ACHN (cell line): ENCODE measurements around the gene NPAS3.

Experiments used
- DNase-seq: peaks from one replicate; pipeline ENCODE4 v3.0.0-alpha.2; 2015
- in situ Hi-C: cut with HindIII; loops from 2 replicates; pipeline ENCODE4 v1.10.0; 2017; ENCODE audit warnings: low sequenced_read_pairs, low pct_ligation_motif_present, low pct_unique_long_range_greater_than_20kb

The NPAS3 gene

GRCh38 chr14:33837943-33838683 is 899.4 kb downstream of the NPAS3 start:
- no peak for DNase-seq
- in situ Hi-C loops, result no loop called here

GRCh38 chr14:33839193-33840076 is 900.8 kb downstream of the NPAS3 start:
- in situ Hi-C loops, result no loop called here
- peak; percentile 37 for DNase-seq

GRCh38 chr14:33840797-33841196 is 902.1 kb downstream of the NPAS3 start:
- in situ Hi-C loops, result no loop called here
- no peak for DNase-seq

GRCh38 chr14:33842299-33842698 is 903.6 kb downstream of the NPAS3 start:
- no peak for DNase-seq
- in situ Hi-C loops, result no loop called here

- DNase-seq, result no peak
- in situ Hi-C loops, result no loop called here
Observed at GRCh38 chr14:33844118-33844517, 905.4 kb downstream of the NPAS3 start.

- no peak for DNase-seq
- in situ Hi-C loops, result no loop called here
Observed at GRCh38 chr14:33846100-33846824, 907.6 kb downstream of the NPAS3 start.

- DNase-seq, result no peak
- in situ Hi-C loops, result no loop called here
Observed at GRCh38 chr14:33847066-33847465, 908.4 kb downstream of the NPAS3 start.

- in situ Hi-C loops, result no loop called here
- DNase-seq, result no peak
Observed at GRCh38 chr14:33848009-33848408, 909.3 kb downstream of the NPAS3 start.

- DNase-seq, result peak; percentile 72
- in situ Hi-C loops, result no loop called here
Observed at GRCh38 chr14:33848706-33849454, 910.2 kb downstream of the NPAS3 start.

GRCh38 chr14:33849455-33849801 is 910.7 kb downstream of the NPAS3 start:
- in situ Hi-C loops, result no loop called here
- DNase-seq, result no peak

- in situ Hi-C loops, result no loop called here
- DNase-seq, result no peak
Observed at GRCh38 chr14:33850826-33851225, 912.1 kb downstream of the NPAS3 start.

- in situ Hi-C loops, result no loop called here
- no peak for DNase-seq
Observed at GRCh38 chr14:33851366-33851765, 912.7 kb downstream of the NPAS3 start.

- in situ Hi-C loops, result no loop called here
- no peak for DNase-seq
Observed at GRCh38 chr14:33851931-33852330, 913.3 kb downstream of the NPAS3 start.
